ENCODE measurements around the gene SLC44A5.

DNA sequence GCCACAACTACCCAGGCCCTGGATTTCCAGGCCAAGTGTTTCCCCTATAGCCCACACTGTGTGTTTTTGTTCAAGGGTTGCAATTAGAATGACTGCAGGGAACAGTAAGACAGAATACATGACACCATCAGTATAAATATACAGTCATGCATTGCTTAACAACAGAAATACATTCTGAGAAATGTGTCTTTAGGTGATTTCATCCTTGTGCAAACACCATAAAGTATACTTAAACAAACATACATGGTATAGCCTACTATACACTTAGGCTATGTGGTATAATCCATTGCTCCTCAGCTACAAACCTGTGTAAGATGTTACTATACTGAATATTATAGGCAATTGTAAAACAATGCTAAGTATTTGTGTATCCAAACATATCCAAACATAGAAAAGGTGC lies 7.5 kb upstream of the SLC44A5 start:
- TF ChIP-seq POLR2A (IDR thresholded peaks at IDR 0.05; ENCODE audit: low read length) (no peak), GATA1 (IDR thresholded peaks at IDR 0.05; ENCODE audit: low read depth, low read length) (no peak)

Data from erythroblast (primary cell).